GM12891 (cell line): ENCODE measurements around the gene RBMY1A1.
"Not testable (repeated sequence)": the region's sequence is repeated elsewhere in the genome, so short reads cannot be mapped to it uniquely, and the experiment has no call there.

Experiments used
- PAX5 ChIP-seq: IDR thresholded peaks from 2 replicates; pipeline ENCODE4 v1.6.1; 2011; ENCODE audit warnings: low read length, moderate library complexity, mild to moderate bottlenecking; ENCODE audit not compliant: insufficient read depth, severe bottlenecking
- POLR2A ChIP-seq: IDR thresholded peaks from 2 replicates; pipeline ENCODE4 v1.6.1; 2011; ENCODE audit warnings: low read depth, low read length, control low read depth
- TAF1 ChIP-seq: IDR thresholded peaks from 2 replicates; pipeline ENCODE4 v1.6.1; 2011; ENCODE audit warnings: low read depth, low read length, control low read depth

GRCh38 chrY:21596287-21596686, 61.6 kb downstream of the RBMY1A1 start:
- not testable (repeated sequence) for TF ChIP-seq POLR2A, PAX5, TAF1
